ENCODE results near the gene UNC13A. TPM values are rescaled to one million over a fixed set of nuclear protein-coding genes. Genes with fewer than 3 reads are reported as not detected.

UNC13A gene
- total RNA-seq, 1 donor from 2014 or later = 0.41 TPM

GRCh38 chr19:17626456-17627015, 61.6 kb downstream of the UNC13A start:
- no peaks in the 10 kb centered on the region for H3K4me1 ChIP-seq
- no peak overlapping the region for H3K4me3 ChIP-seq
- H3K9me3 ChIP-seq = no peaks in the 10 kb centered on the region
- H3K27ac ChIP-seq = no peak overlapping the region
- H3K36me3 ChIP-seq = no peaks in the 10 kb centered on the region
- intact Hi-C loops (cut with DNase I) = no loop called here
- ATAC-seq = no peak
- TF ChIP-seq CTCF (IDR thresholded peaks at IDR 0.05) = no peak
- H3K27me3 ChIP-seq = no peaks in the 10 kb centered on the region
- no peak for DNase-seq

DNA sequence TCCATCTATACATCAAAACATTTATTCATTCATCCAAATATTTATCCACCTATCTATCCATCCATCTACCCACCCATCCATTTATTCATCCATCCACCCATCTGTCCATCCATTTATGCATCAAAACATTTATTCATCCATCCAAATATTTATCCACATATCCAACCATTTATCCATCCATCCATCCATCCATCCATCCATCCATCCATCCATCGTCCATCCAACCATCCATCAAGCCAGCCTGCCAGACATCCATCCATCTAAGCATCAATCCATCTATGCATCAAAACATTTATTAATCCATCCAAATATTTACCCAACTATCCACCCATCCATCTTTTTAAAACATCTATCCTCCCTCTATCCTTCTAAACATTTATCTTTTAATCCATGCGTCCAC, 62.2 kb downstream of the UNC13A start:
- H3K4me3 ChIP-seq = no peak overlapping the region
- intact Hi-C loops (cut with DNase I) = no loop called here

DNA sequence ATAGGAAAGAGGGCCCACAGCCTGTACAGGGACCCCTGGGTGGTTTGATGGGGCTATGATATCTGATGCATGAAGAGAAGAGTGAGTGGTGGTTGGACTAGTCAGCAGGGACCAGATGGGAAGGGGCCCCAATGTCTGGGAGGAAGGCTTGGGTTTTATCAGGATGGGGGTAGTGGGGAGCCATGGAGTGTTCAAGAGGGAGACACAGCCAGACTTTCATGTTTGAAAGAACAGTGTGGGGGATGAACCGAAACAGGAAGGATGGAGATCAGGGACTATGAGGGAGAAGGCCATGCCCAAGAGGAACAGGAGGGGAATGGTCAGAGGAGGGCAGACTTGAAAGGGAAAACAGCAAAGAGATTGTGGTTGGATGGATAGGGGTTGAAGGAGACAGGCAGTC, 63.1 kb downstream of the UNC13A start:
- no peak for TF ChIP-seq CTCF (IDR thresholded peaks at IDR 0.05)
- no peak for DNase-seq
- intact Hi-C loops (cut with DNase I) = no loop called here
- H3K27me3 ChIP-seq = no peaks in the 10 kb centered on the region
- ATAC-seq = no peak
- H3K9me3 ChIP-seq = no peaks in the 10 kb centered on the region
- no peak overlapping the region for H3K4me3 ChIP-seq
- H3K36me3 ChIP-seq = no peaks in the 10 kb centered on the region
- no peaks in the 10 kb centered on the region for H3K4me1 ChIP-seq
- H3K27ac ChIP-seq = no peak overlapping the region

More for the DNA sequence above, 62.2 kb downstream of the UNC13A start:
- ATAC-seq (no peak), DNase-seq (no peak)
- Histone ChIP-seq H3K27me3 (no peaks in the 10 kb centered on the region), H3K4me1 (no peaks in the 10 kb centered on the region), H3K9me3 (no peaks in the 10 kb centered on the region), H3K27ac (no peak overlapping the region), H3K36me3 (no peaks in the 10 kb centered on the region)
- no peak for TF ChIP-seq CTCF (IDR thresholded peaks at IDR 0.05)

GRCh38 chr19:17624314-17624991, 63.7 kb downstream of the UNC13A start:
- intact Hi-C loops (cut with DNase I) = no loop called here
- DNase-seq = no peak
- Histone ChIP-seq H3K4me3 (no peak overlapping the region), H3K27me3 (no peaks in the 10 kb centered on the region), H3K27ac (no peak overlapping the region), H3K36me3 (no peaks in the 10 kb centered on the region), H3K9me3 (no peaks in the 10 kb centered on the region), H3K4me1 (no peaks in the 10 kb centered on the region)
- no peak for ATAC-seq
- TF ChIP-seq CTCF (IDR thresholded peaks at IDR 0.05) = no peak

- DNase-seq = no peak
- no peaks in the 10 kb centered on the region for H3K9me3 ChIP-seq
- no peak for TF ChIP-seq CTCF (IDR thresholded peaks at IDR 0.05)
- intact Hi-C loops (cut with DNase I) = no loop called here
- H3K4me3 ChIP-seq = no peak overlapping the region
- H3K36me3 ChIP-seq = no peaks in the 10 kb centered on the region
- no peaks in the 10 kb centered on the region for H3K4me1 ChIP-seq
- no peak overlapping the region for H3K27ac ChIP-seq
- no peaks in the 10 kb centered on the region for H3K27me3 ChIP-seq
- ATAC-seq = no peak
These were observed 64.8 kb downstream of the UNC13A start for GRCh38 chr19:17623224-17623935.

Data from upper lobe of right lung (tissue), 1 donor.